Osteoblast (primary cell): ENCODE results near the gene CRIM1. TPM values are rescaled to one million over a fixed set of nuclear protein-coding genes. Genes with fewer than 3 reads are reported as not detected.

Experiments
- DNase-seq: peaks from one replicate; pipeline ENCODE4 v3.0.0; 2011; ENCODE audit warnings: low spot score, mixed read lengths; ENCODE audit not compliant: insufficient read length; ENCODE audit errors: missing footprints
- H2AFZ ChIP-seq: 2 replicates; pipeline ENCODE4 v1.6.0; 2011; ENCODE audit warnings: mild to moderate bottlenecking, low read length
- H3K27ac ChIP-seq: 2 replicates; pipeline ENCODE4 v1.5.1; 2011; ENCODE audit warnings: mild to moderate bottlenecking, low read depth, low read length, moderate library complexity
- H3K27me3 ChIP-seq: 2 replicates; pipeline ENCODE4 v1.6.0; 2012; ENCODE audit warnings: mild to moderate bottlenecking, control low read depth, inconsistent platforms, low read length, moderate library complexity; ENCODE audit not compliant: insufficient read depth
- H3K36me3 ChIP-seq: 2 replicates; pipeline ENCODE4 v1.5.1; 2011; ENCODE audit warnings: mild to moderate bottlenecking, low read length, control low read depth, moderate library complexity; ENCODE audit not compliant: insufficient read depth
- H3K4me1 ChIP-seq: 2 replicates; pipeline ENCODE4 v1.5.1; 2011; ENCODE audit warnings: mild to moderate bottlenecking, low read length, control low read depth, moderate library complexity; ENCODE audit not compliant: insufficient read depth
- H3K4me2 ChIP-seq: 2 replicates; pipeline ENCODE4 v1.6.0; 2011; ENCODE audit warnings: mild to moderate bottlenecking, low read length; ENCODE audit not compliant: insufficient read depth
- H3K4me3 ChIP-seq: fragments of 200-600 bp; sonication (generic); 3 replicates; pipeline ENCODE4 v1.5.1; 2012; ENCODE audit warnings: mild to moderate bottlenecking, low read length, inconsistent platforms; ENCODE audit not compliant: insufficient read depth
- H3K79me2 ChIP-seq: 2 replicates; pipeline ENCODE4 v1.6.0; 2012; ENCODE audit warnings: mild to moderate bottlenecking, low read length, control low read depth, inconsistent platforms; ENCODE audit not compliant: insufficient read depth
- H3K9me3 ChIP-seq: 2 replicates; pipeline ENCODE4 v1.5.1; 2011; ENCODE audit warnings: low read depth, low read length, control low read depth
- H4K20me1 ChIP-seq: 2 replicates; pipeline ENCODE4 v1.6.0; 2012; ENCODE audit warnings: mild to moderate bottlenecking, low read length, control low read depth; ENCODE audit not compliant: insufficient read depth
- CTCF ChIP-seq: IDR thresholded peaks from 2 replicates; pipeline ENCODE4 v1.5.1; 2011; ENCODE audit warnings: mild to moderate bottlenecking, low read depth, low read length, moderate library complexity; ENCODE audit errors: extremely low read depth
- total RNA-seq: library from RNA; depleted of rRNA; stranded (reverse); fragments of >200 nt; gene quantifications from 2 replicates; pipeline ENCODE4 v1.2.3, GENCODE V29; 2012

Gene CRIM1
- total RNA-seq, 1 donor, result 362 TPM

DNA sequence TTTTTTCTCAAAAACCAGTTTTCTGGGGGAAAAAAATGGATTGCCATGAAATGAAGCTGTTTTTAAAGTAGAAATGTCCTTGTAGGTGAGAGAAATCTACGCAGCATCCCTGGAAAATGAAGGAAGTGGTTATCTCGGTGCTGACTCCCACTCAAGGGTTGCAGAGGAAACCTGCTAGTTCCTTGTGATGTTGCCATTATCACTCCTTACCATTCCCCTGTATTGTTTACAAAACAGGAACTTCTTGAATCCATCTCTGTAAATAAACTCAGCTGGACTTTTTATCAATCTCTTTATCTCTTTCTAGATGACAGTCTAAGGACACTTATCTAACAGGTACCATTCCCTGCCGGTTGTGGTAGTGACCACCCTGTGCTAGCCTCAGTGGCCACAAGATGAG is 181.2 kb downstream of the CRIM1 start:
- TF ChIP-seq CTCF, result no peak
- H4K20me1 ChIP-seq, result no peaks in the 10 kb centered on the region
- H3K79me2 ChIP-seq, result peaks cover 2% of the 10 kb centered on the region
- H3K27me3 ChIP-seq, result no peaks in the 10 kb centered on the region
- no peak for DNase-seq
- H3K27ac ChIP-seq, result no peak overlapping the region
- no peak overlapping the region for H2AFZ ChIP-seq
- no peak overlapping the region for H3K4me2 ChIP-seq
- no peaks in the 10 kb centered on the region for H3K9me3 ChIP-seq
- peaks cover 88% of the 10 kb centered on the region for H3K36me3 ChIP-seq
- no peak overlapping the region for H3K4me3 ChIP-seq
- H3K4me1 ChIP-seq, result peaks cover 28% of the 10 kb centered on the region

DNA sequence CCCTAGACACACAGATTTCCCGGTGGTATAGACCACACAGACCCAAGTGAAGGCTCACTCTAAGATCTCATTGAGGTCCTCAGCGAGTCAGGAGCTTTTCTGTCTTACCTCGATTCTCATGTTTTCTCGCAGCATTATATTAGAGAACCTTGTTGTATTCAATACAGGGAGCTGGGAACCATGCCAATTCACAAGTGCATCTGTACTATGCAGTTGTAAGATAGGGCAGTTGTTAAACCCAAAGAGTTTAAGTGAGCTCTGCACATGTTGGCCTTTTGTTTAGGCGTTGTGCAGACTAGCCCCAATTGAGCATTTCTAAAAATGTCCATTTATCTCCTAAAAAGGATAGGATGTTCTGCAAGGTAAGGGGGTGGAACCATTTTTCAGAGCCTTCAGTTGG is 182.8 kb downstream of the CRIM1 start:
- no peak overlapping the region for H3K4me3 ChIP-seq
- DNase-seq, result no peak
- no peak overlapping the region for H2AFZ ChIP-seq
- H4K20me1 ChIP-seq, result no peaks in the 10 kb centered on the region
- H3K27me3 ChIP-seq, result no peaks in the 10 kb centered on the region
- no peak overlapping the region for H3K4me2 ChIP-seq
- H3K9me3 ChIP-seq, result no peaks in the 10 kb centered on the region
- no peak for TF ChIP-seq CTCF
- peaks cover 41% of the 10 kb centered on the region for H3K4me1 ChIP-seq
- peaks cover 2% of the 10 kb centered on the region for H3K79me2 ChIP-seq
- no peak overlapping the region for H3K27ac ChIP-seq
- peaks cover 88% of the 10 kb centered on the region for H3K36me3 ChIP-seq

- TF ChIP-seq CTCF, result no peak
- peak overlapping the region; percentile 60 for H3K27ac ChIP-seq
- H3K4me2 ChIP-seq, result peak overlapping the region; percentile 22
- no peak overlapping the region for H2AFZ ChIP-seq
- peaks cover 94% of the 10 kb centered on the region for H3K36me3 ChIP-seq
- no peaks in the 10 kb centered on the region for H3K9me3 ChIP-seq
- H3K79me2 ChIP-seq, result peaks cover 2% of the 10 kb centered on the region
- no peaks in the 10 kb centered on the region for H3K27me3 ChIP-seq
- H4K20me1 ChIP-seq, result no peaks in the 10 kb centered on the region
- peak; percentile 17 for DNase-seq
- no peak overlapping the region for H3K4me3 ChIP-seq
- H3K4me1 ChIP-seq, result peaks cover 48% of the 10 kb centered on the region
Measured at GRCh38 chr2:36539631-36540030, 184.1 kb downstream of the CRIM1 start.

GRCh38 chr2:36540986-36541754 is 185.6 kb downstream of the CRIM1 start:
- H3K4me1 ChIP-seq, result peaks cover 63% of the 10 kb centered on the region
- no peaks in the 10 kb centered on the region for H4K20me1 ChIP-seq
- H3K79me2 ChIP-seq, result peaks cover 2% of the 10 kb centered on the region
- TF ChIP-seq CTCF, result no peak
- H2AFZ ChIP-seq, result no peak overlapping the region
- no peak overlapping the region for H3K4me3 ChIP-seq
- H3K36me3 ChIP-seq, result peaks cover 96% of the 10 kb centered on the region
- DNase-seq, result peak; percentile 26
- H3K27ac ChIP-seq, result peak overlapping the region; percentile 30
- no peaks in the 10 kb centered on the region for H3K27me3 ChIP-seq
- no peaks in the 10 kb centered on the region for H3K9me3 ChIP-seq
- no peak overlapping the region for H3K4me2 ChIP-seq
